Coronary artery (tissue), 2 donors: Measurements from ENCODE around the gene UBD.

Source experiments
- DNase-seq: peaks from one replicate; pipeline ENCODE4 v3.0.0-alpha.2; 2017; ENCODE audit warnings: low spot score
- H3K27ac ChIP-seq, 2 donors: fragments of 200-600 bp; sonication (generic); one replicate each; pipeline ENCODE4 v1.5.1; 2016 to 2019
- H3K4me3 ChIP-seq: fragments of 200-600 bp; sonication (generic); 2 replicates; pipeline ENCODE4 v1.5.1; 2016; ENCODE audit warnings: mild to moderate bottlenecking, moderate library complexity
- TF ChIP-seq, protein P1 (sequence below): fragments of 200-600 bp; sonication (generic); IDR thresholded peaks from one replicate; pipeline ENCODE4 v1.5.1; 2019; ENCODE audit warnings: antibody characterized with exemption

The UBD gene

DNA sequence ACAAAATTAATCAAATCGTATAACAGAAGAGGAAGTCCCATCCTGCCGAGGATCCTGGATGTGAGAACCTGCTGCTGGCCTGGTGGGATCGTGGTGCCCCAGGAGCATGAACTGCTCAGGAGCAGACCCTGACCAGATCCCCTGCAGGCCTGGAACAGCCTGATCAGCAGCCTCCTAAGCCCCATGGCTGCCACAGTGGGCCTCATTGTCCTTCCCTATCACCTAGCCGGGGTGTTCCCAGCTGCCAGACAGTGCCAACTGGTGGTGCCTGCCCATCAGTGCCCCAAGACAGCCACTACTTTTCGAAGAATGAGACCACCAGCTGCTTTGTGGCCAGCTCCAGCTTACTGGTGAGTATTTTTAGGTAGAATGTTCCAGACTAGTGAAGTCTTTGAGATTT lies 52.2 kb downstream of the UBD start:
- Histone ChIP-seq H3K4me3 (no peak overlapping the region), H3K27ac (no peak overlapping the region)
- TF ChIP-seq, protein P1, sequence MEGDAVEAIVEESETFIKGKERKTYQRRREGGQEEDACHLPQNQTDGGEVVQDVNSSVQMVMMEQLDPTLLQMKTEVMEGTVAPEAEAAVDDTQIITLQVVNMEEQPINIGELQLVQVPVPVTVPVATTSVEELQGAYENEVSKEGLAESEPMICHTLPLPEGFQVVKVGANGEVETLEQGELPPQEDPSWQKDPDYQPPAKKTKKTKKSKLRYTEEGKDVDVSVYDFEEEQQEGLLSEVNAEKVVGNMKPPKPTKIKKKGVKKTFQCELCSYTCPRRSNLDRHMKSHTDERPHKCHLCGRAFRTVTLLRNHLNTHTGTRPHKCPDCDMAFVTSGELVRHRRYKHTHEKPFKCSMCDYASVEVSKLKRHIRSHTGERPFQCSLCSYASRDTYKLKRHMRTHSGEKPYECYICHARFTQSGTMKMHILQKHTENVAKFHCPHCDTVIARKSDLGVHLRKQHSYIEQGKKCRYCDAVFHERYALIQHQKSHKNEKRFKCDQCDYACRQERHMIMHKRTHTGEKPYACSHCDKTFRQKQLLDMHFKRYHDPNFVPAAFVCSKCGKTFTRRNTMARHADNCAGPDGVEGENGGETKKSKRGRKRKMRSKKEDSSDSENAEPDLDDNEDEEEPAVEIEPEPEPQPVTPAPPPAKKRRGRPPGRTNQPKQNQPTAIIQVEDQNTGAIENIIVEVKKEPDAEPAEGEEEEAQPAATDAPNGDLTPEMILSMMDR, result no peak
- no peak for DNase-seq

DNA sequence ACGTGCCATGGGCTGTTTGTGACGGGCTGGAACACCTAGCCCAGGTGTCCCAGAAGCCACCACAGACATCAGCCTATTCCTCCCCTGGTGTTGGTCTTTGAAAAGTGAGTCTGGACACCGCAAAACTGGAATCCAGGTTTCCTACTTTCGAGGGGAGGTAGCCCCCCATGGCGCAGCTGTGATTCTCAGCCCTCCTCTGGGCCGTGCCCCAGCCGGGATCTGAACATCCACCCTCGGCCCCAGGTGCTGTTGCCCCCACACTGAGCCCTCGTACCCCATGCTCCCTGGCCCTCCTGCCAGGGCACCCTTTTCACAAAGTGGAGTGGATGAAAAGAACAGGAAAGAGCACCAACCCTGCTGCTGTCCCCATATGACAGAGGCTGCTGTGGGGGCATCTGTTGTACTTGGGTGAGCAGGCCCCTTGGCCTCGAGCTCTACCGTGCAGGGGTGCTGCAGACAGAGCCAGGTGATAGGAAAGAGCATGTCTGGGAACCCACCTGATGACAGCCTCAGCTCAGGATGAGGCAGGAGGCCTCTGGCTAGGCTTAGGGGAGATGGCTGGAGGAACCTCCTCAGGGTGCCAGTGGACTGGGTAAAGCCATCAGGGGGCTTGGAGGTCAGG lies 53.0 kb downstream of the UBD start:
- no peak for DNase-seq
- no peak overlapping the region for H3K4me3 ChIP-seq
- H3K27ac ChIP-seq, result no peak overlapping the region
- TF ChIP-seq, protein P1, result no peak

GRCh38 chr6:29505808-29506207 lies 53.7 kb downstream of the UBD start:
- TF ChIP-seq, protein P1, result no peak
- Histone ChIP-seq H3K4me3 (no peak overlapping the region), H3K27ac (no peak overlapping the region)
- no peak for DNase-seq
